Neutrophil (primary cell): ENCODE results near the gene SUSD2.

Experiments
- H3K27ac ChIP-seq: fragments of 200-600 bp; sonication (generic); 2 replicates; pipeline ENCODE4 v1.5.1; 2016; ENCODE audit warnings: mild to moderate bottlenecking, moderate library complexity
- H3K27me3 ChIP-seq: fragments of 200-600 bp; sonication (generic); 2 replicates; pipeline ENCODE4 v1.6.0; 2016; ENCODE audit warnings: mild to moderate bottlenecking
- H3K36me3 ChIP-seq: fragments of 200-600 bp; sonication (generic); 2 replicates; pipeline ENCODE4 v1.5.1; 2017
- H3K4me1 ChIP-seq, 2 experiments: fragments of 200-600 bp in 1 of 2; sonication (generic) in 1 of 2; 1 replicate in 1 of 2; 2 replicates in 1 of 2; pipeline versions ENCODE4 v1.5.1 to v1.6.1; 2013 to 2016; ENCODE audit warnings: low read depth in 1 of 2, low read length in 1 of 2, mild to moderate bottlenecking in 1 of 2, moderate library complexity in 1 of 2; ENCODE audit not compliant: control insufficient read depth in 1 of 2, insufficient read depth in 1 of 2
- H3K4me3 ChIP-seq, 2 experiments: fragments of 200-600 bp in 1 of 2; sonication (generic) in 1 of 2; 1 replicate in 1 of 2; 2 replicates in 1 of 2; pipeline ENCODE4 v1.5.1; 2013 to 2016; ENCODE audit warnings: low read depth in 1 of 2, low read length in 1 of 2, mild to moderate bottlenecking in 1 of 2, moderate library complexity in 1 of 2
- H3K9me3 ChIP-seq: fragments of 200-600 bp; sonication (generic); 2 replicates; pipeline ENCODE4 v1.5.1; 2016
- TF ChIP-seq, protein P1 (sequence below): fragments of 200-600 bp; sonication (generic); IDR thresholded peaks from 2 replicates; pipeline ENCODE4 v1.5.1; 2016; ENCODE audit warnings: antibody characterized with exemption

Gene SUSD2

DNA sequence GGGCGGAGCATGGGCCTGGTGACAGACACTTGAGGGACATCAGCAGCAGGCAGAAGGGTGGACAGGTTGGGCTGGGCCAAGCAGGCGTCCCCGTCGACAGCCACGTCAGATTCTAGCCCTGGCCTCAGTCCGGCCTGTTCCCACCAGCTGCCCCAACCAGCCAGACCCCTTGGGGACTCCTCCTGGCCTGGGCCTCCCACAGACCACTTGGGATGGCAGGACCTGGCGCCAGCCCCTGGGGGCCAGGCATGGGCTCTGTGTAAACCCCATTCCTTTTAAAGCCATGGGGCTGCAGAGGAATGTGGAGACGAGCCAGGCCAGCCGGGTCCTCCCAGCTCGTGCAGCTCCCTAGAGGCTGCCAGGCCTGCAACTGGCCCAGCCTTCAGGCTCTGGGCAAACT, 4.7 kb upstream of the SUSD2 start:
- peaks cover 3 to 5% of the 10 kb centered on the region in 2 experiments for H3K4me1 ChIP-seq
- no peak overlapping the region for H3K4me3 ChIP-seq
- no peak overlapping the region for H3K27ac ChIP-seq
- no peaks in the 10 kb centered on the region for H3K9me3 ChIP-seq
- TF ChIP-seq, protein P1, sequence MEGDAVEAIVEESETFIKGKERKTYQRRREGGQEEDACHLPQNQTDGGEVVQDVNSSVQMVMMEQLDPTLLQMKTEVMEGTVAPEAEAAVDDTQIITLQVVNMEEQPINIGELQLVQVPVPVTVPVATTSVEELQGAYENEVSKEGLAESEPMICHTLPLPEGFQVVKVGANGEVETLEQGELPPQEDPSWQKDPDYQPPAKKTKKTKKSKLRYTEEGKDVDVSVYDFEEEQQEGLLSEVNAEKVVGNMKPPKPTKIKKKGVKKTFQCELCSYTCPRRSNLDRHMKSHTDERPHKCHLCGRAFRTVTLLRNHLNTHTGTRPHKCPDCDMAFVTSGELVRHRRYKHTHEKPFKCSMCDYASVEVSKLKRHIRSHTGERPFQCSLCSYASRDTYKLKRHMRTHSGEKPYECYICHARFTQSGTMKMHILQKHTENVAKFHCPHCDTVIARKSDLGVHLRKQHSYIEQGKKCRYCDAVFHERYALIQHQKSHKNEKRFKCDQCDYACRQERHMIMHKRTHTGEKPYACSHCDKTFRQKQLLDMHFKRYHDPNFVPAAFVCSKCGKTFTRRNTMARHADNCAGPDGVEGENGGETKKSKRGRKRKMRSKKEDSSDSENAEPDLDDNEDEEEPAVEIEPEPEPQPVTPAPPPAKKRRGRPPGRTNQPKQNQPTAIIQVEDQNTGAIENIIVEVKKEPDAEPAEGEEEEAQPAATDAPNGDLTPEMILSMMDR = no peak
- peaks cover 86% of the 10 kb centered on the region for H3K36me3 ChIP-seq
- H3K27me3 ChIP-seq = no peaks in the 10 kb centered on the region

DNA sequence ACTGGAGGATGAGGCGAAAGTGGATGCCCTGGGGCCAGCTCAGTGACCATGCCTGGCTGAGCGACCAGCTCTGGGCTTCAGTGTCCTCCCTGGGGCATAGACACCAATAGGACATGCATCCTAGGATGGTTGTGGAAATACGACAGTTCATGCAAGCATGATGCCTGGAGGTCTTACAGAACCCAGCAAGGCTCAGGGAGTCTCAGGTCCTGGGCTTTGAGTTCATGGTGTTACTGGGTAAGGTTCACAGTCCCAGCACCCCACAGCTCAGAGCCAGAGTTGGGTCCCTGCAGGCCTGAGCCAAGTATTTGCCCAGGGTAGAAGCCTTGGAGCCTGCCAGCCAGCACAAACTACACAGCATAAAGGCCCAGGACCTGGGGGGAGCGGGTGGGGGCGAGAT, 4.2 kb upstream of the SUSD2 start:
- H3K9me3 ChIP-seq = no peaks in the 10 kb centered on the region

DNA sequence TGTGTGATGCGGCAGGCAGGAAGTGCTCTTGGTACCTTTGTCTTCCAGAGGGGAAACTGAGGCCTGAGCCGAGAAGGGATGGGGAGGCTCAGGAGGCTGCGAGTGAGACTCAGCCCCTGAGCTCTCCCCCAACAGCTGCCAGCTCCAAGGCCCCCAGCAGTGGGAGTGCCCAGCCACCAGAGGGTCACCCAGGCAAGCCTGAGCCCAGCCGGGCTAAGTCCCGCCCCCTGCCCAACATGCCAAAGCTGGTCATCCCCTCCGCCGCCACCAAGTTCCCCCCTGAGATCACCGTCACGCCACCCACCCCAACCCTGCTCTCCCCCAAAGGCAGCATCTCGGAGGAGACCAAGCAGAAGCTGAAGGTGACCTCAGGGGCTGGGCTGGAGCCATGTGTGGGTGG, 3.8 kb upstream of the SUSD2 start:
- Histone ChIP-seq H3K27me3 (no peaks in the 10 kb centered on the region), H3K9me3 (no peaks in the 10 kb centered on the region), H3K4me1 (peaks cover 3 to 5% of the 10 kb centered on the region in 2 experiments), H3K36me3 (peaks cover 78% of the 10 kb centered on the region), H3K4me3 (no peak overlapping the region), H3K27ac (no peak overlapping the region)
- TF ChIP-seq, protein P1 = no peak

More for the DNA sequence above, 4.2 kb upstream of the SUSD2 start:
- Histone ChIP-seq H3K4me3 (no peak overlapping the region), H3K36me3 (peaks cover 82% of the 10 kb centered on the region), H3K27ac (no peak overlapping the region), H3K4me1 (peaks cover 3 to 5% of the 10 kb centered on the region in 2 experiments), H3K27me3 (no peaks in the 10 kb centered on the region)
- TF ChIP-seq, protein P1 = no peak

DNA sequence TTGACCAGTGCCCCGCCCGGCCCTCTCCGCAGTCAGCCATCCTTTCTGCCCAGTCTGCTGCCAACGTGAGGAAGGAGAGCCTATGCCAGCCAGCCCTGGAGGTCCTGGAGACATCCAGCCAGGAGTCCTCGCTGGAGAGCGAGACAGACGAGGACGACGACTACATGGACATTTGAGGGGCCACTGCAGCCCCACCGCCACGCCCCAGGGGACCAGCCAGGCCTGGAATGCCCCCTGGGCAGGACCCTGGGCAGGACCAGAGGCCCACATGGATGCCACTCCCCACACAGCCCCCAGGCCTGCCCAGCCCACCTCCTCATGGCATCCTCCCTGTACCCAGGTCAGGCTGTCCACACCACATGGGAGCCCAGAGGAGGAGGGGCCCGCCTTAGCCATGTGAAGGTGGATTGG, 3.3 kb upstream of the SUSD2 start:
- Histone ChIP-seq H3K9me3 (no peaks in the 10 kb centered on the region), H3K36me3 (peaks cover 72% of the 10 kb centered on the region), H3K4me1 (peaks cover 3 to 5% of the 10 kb centered on the region in 2 experiments), H3K4me3 (no peak overlapping the region), H3K27me3 (no peaks in the 10 kb centered on the region), H3K27ac (peak overlapping the region; percentile 8)
- TF ChIP-seq, protein P1 = no peak

DNA sequence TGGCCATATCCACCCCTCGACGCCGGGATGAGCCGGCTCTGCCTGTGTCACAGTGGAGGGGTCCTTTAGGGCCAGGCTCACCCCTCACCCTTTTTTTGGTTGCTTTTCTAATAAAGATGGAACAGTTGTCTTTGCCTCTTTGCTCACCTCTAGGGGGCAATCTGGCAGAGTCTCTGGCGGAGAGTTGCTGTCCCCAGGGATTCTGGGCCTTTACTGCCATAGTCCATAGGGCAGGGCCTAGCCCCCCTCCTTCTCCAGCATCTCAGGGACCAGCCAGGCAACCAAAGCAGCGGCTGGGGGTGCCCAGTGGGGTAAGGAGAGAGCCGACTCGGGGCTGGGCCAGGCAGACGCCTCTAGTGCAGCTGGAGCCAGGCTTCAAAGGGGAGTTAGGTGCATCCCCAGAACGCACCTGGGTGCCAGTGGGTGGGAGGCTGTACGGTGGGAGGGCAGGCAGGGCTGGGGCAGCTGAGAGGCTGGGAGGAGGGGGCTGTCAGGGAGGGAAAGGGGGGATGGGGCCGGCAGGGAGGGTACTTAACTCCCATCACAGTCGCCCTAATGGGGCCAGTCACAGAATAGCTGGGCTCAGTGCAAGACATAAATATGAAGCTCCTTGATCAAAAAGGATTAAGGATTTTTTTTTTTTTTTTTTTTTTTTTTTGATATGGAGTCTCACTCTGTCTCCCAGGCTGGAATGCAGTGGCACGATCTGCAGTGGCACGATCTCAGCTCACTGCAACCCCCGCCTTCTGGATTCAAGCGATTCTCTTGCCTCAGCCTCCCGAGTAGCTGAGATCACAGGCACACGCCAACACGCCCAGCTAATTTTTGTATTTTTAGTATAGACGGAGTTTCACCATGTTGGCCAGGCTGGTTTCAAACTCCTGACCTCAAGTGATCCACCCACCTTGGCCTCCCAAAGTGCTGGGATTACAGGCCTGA, 2.5 kb upstream of the SUSD2 start:
- H3K4me1 ChIP-seq = peaks cover 3 to 5% of the 10 kb centered on the region in 2 experiments
- TF ChIP-seq, protein P1 = no peak
- H3K4me3 ChIP-seq = no peak overlapping the region
- peaks cover 65% of the 10 kb centered on the region for H3K36me3 ChIP-seq
- peak overlapping the region; percentile 33 for H3K27ac ChIP-seq
- no peaks in the 10 kb centered on the region for H3K27me3 ChIP-seq
- no peaks in the 10 kb centered on the region for H3K9me3 ChIP-seq
